ENCODE measurements around the gene CARS2.

DNA sequence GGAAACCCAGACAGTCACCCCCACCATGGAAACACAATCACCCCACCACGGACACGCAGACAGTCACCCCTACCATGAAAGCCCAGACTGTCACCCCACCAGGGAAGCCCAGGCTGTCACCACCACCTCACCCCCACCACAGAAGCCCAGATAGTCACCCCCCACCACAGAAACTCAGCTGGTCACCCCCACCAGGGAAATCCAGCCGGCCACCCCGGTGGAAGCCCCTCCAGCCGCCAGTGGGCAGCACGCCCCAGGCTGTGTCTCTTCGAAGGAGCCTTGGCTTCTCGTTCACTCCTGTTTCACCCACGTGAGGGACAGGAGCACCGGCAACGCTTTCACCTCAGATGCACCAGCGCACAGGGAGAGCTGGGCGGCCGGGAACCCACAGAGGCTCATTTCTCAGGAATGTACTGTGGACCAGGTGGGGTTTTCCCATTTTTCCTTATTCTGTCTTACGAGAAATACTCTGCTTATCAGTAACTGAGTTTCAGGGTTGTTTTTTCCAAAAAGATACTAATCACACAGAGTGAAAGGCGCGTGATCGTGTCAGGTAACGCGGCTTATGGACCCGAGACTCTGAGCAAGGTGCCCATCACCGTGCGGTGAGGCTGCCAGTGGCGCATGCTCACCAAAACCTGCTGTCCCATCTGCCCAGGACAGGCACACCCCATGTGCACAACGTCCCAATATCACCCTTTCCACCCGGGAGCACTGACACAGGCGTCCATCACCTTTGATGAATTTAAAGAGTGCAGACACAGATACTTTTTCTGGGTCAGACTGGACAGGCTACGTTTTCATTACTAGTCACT is 28.0 kb downstream of the CARS2 start:
- no peak for TF ChIP-seq FOS (IDR thresholded peaks at IDR 0.05; ENCODE audit: borderline replicate concordance, insufficient read depth, low read length)
- no peak for TF ChIP-seq CTCF (IDR thresholded peaks at IDR 0.05; ENCODE audit: extremely low read depth in 1 of 2, insufficient read depth in 1 of 2, low read depth in 1 of 2, low read length in 2 of 2)
- no peak for TF ChIP-seq POLR2AphosphoS5 (IDR thresholded peaks at IDR 0.05; ENCODE audit: insufficient read depth, low read depth, low read length)
- TF ChIP-seq POLR2A (IDR thresholded peaks at IDR 0.05; ENCODE audit: low read depth, low read length), result no peak
